Germinal center (tissue), 1 donor: ENCODE measurements around the gene UBAC2.

ENCODE experiments used
- DNase-seq: peaks from one replicate; pipeline ENCODE4 v3.0.0; 2012; ENCODE audit warnings: mixed read lengths, low spot score

Gene UBAC2

GRCh38 chr13:99200432-99201167 is at the start of gene UBAC2:
Gene UBAC2 (plus strand): TSS chr13:99200854. CDS start chr13:99200909, 55 bp downstream.
- peak; percentile 98 for DNase-seq

- no peak for DNase-seq
Measured at GRCh38 chr13:99151516-99151915, 49.1 kb upstream of the UBAC2 start.

DNA sequence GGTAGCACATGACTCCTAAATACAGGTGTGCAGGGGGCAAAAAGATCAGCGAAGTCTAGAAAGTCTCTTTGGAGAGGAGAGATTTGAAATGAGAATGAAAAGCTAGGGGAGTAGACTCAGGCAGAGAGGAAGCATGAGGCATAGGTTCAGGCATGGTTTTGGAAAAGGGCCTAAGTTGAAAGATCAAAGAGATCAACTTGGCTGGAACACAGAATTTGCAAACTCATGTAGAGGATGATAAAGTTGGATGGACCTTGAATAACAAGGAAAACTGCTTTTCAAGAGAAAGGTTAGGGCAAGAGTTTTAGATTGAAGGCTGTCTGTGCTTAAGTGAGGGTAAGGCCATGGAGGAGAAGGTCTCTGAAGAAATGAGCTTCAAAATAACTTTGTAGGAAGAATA is 47.4 kb upstream of the UBAC2 start:
- no peak for DNase-seq

- no peak for DNase-seq
Measured at GRCh38 chr13:99154064-99154463, 46.6 kb upstream of the UBAC2 start.

DNA sequence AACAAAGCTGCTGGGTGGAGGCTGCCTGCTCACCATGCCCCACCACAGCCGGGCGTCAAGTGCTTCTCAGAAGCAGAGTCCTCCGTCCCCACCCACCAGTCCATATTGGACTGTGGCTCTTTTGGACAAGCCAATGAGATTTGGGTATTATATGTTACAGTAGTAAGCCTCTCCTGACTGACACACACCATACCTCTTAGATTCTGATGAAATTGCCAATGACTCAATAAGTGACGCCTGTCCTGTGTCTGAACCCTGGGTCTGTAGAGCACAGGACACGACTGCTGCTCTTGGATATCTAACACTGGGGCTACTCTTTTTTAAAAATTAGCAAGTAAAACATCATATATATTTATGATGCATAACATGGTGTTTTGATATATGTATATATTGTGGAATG is 44.8 kb upstream of the UBAC2 start:
- DNase-seq = no peak

DNA sequence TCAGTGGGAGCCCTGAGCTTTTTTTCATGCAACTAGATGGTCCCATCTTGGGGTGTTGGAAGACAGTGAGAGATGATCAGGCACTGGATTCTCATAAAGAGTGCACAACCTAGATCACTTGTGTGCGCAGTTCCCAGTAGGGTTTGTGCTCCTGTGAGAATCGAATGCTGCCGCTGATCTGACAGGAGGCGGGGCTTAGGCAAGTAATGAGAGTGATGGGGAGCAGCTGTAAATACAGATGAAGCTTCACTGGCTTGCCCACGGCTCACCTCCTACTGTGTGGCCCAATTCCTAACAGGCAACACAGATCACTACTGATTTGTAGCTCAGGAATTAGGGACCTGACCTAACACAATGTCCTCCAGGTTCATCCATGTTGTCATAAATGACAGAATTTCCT is 43.6 kb upstream of the UBAC2 start:
- no peak for DNase-seq

DNA sequence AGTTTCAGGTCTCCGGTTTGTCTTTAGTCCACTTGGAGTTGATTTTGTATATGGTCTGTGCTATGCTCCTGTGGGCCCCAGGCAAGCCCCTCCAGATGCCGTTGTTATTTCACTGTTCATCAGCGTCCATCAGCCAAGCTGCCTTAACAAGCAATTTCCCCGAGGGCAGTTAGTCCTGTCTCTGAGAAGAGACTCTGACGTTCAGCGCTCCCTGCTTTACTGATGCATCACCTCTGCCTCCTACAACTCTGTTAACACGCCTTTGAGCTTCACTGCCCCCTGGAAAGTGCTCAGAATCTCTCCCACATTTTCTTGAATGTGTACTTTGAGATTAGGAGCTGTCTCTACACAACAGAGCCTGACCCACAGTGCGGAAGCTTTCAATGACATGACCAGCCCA is 41.8 kb upstream of the UBAC2 start:
- DNase-seq = no peak

DNA sequence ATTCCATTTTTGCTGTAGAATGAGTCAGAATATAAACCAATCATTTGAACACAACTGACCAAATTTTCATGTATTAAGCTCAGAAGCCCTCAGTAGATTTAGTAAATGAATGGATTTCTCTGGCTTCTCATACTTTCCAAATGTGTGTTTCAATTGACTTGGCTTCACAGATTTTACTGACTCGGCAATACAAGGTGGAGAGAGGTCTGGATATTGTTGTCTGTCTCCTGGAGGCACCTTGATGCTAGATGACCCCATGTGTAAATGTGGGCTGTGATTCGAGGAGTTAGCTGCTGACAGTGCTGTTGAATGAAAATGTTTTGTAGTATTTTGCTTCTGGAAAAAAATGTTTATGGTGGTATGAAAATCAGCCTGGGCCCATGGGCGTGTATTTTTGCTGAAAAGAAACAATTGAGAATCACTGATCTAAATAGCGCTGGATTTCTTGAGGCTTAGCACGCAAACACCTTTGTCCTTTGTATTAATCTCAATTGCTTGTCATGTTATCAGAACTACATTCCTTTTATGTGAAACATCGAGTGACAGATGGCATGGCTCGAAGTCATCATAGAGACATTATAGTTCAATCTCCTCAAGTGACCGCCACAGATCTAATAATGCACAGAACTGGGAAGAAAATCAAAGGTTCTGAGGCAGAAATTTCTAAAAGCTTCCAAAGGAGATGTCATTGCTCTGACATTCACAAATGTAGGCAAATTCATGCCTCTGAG is 41.2 kb upstream of the UBAC2 start:
- no peak for DNase-seq

- DNase-seq = no peak
Measured at GRCh38 chr13:99160415-99160814, 40.2 kb upstream of the UBAC2 start.

DNA sequence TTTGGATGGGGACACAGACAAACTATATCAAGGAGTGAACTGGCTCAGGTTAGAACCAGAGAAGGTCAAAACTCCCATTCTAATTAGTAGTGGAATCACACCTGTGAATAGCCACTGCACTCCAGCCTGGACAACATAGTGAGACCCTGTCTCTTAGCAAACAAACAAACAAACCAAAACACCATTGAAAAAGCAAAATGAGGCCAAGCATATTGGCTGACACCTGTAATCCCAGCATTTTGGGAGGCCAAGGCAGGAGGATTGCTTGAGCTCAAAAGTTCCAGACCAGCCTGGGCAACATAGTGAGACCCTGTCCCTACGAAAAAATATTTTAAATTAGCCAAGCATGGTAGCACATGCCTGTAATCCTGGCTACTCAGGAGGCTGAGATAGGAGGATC is 39.1 kb upstream of the UBAC2 start:
- no peak for DNase-seq

GRCh38 chr13:99162567-99163361 is 37.9 kb upstream of the UBAC2 start:
- DNase-seq = no peak

- DNase-seq = no peak
Measured at GRCh38 chr13:99164226-99164625, 36.4 kb upstream of the UBAC2 start.

DNA sequence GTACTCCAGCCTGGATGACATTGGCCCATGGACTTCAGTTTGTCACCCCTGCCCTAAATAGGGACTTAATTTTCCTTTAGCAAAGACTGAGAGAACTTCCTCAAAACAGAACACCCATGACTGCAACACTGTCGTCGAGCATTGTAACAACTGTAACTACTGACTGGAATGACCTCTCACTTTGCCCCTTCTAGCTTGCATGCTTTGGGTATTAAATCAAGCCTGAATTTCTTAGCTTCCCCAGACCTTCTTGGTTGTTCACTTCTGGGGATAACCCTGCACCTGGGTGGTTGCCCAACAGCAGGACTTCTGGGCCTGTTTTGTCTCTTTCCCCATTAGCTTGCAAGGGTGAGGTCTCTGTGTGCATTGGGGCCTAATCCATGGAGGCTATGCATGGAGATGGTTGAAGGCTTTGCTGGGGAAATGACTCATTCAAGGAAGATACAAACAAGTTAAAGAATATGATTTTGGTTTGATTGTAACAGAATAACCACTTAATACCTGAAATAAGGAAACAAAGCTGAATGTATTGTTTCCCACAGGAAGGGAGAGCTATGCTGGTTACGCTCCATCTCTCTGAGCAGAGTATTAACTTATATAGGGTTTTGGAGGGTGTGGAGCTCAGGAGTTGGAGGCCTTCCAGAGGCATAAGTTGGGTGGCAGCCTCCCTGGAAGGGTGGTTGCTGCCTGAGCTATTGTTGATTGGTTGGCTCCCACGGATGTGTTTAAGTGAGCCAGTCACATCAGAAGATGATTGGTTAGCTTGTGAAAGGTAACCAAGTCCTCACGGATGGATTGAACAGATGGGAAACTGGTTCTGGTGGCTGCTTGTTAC is 34.7 kb upstream of the UBAC2 start:
- no peak for DNase-seq

- no peak for DNase-seq
Measured at GRCh38 chr13:99172951-99173350, 27.7 kb upstream of the UBAC2 start.

DNA sequence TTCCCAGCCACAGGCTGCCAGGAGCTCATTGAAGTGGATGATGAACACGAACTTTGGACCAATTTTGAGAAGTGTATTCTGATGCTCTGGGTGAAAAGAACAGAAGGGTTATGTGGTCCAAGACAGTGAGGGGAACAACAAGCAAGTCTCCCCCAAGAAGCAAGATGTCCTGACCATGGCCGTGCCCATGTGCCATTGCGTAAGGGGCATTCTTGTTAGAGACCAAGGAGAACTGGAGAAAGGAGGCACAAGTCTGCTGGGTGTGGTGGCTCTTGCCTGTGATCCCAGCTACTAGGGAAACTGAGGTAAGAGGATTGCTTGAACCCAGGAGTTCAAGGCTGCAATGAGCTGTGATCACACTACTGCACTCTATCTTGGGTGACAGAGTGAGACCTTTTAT is 27.0 kb upstream of the UBAC2 start:
- DNase-seq = no peak

- no peak for DNase-seq
Measured at GRCh38 chr13:99174533-99175100, 26.0 kb upstream of the UBAC2 start.

- peak; percentile 83 for DNase-seq
Measured at GRCh38 chr13:99176309-99177276, 24.1 kb upstream of the UBAC2 start.

- DNase-seq = peak; percentile 50
Measured at GRCh38 chr13:99178636-99179035, 22.0 kb upstream of the UBAC2 start.

- DNase-seq = no peak
Measured at GRCh38 chr13:99179460-99179859, 21.2 kb upstream of the UBAC2 start.

DNA sequence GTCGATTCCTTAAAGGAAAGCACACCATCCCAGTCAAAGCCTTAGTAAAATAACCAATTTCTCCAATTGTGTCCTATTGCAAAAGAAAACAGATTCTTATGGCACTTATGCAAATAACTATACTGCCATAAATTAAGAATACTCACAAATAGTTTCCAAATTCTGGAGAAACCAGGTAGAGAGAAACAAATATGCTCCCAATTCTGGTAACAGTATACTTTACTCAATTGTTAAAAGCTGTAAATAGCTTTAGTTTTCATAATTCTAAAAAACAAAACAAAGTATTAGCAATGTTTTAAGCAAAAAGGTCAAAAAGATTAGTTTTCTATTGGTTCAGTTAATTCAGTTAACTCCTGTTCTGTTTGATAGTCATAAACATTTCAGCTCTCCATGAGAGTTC is 18.2 kb upstream of the UBAC2 start:
- DNase-seq = no peak
